GM12801 (cell line): ENCODE results near the gene COX10.

Source experiments
- TF ChIP-seq, protein P1 (sequence below): IDR thresholded peaks from one replicate; pipeline ENCODE4 v1.5.1; 2011; ENCODE audit warnings: control low read depth; ENCODE audit not compliant: insufficient read length; ENCODE audit errors: extremely low read depth

The COX10 gene

DNA sequence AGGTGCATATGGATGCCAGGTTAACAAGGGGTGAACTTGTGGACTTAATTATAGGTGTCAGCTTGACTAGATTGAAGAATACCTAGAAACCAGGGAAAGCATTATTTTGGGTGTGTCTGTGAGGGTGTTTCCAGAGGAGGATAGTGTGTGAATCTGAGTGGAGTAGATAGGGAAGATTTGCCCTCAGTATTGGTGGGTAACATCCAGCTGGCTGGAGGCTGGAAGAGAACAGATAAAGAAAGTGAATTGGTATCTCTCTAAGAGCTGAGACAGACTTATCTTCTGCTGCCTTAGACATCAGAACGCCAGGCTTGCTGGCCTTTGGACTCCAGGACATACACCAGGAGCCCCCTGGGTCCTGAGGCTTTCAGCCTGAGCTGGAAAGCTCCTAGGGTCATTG lies 92.1 kb downstream of the COX10 start:
- TF ChIP-seq, protein P1, sequence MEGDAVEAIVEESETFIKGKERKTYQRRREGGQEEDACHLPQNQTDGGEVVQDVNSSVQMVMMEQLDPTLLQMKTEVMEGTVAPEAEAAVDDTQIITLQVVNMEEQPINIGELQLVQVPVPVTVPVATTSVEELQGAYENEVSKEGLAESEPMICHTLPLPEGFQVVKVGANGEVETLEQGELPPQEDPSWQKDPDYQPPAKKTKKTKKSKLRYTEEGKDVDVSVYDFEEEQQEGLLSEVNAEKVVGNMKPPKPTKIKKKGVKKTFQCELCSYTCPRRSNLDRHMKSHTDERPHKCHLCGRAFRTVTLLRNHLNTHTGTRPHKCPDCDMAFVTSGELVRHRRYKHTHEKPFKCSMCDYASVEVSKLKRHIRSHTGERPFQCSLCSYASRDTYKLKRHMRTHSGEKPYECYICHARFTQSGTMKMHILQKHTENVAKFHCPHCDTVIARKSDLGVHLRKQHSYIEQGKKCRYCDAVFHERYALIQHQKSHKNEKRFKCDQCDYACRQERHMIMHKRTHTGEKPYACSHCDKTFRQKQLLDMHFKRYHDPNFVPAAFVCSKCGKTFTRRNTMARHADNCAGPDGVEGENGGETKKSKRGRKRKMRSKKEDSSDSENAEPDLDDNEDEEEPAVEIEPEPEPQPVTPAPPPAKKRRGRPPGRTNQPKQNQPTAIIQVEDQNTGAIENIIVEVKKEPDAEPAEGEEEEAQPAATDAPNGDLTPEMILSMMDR: no peak

- TF ChIP-seq, protein P1: no peak
These were observed 96.3 kb downstream of the COX10 start for GRCh38 chr17:14165616-14166015.

DNA sequence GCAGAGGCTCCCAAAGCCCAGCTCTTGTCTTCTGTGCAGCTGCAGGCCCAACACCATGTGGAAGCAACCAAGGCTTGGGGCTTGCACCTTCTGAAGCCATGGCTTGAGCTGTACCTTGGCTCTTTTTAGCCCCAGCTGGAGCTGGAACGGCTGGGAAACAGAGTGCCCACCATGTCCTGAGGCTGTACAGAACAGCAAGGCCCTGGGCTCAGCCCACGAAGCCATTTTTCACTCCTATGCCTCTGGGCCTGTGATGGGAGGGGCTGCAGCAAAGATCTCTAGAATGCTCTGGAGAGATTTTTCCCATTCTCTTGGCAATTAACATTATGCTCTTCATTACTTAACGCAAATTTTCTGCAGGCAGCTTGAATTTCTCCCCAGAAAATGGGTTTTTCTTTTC lies 99.3 kb downstream of the COX10 start:
- TF ChIP-seq, protein P1: no peak

- TF ChIP-seq, protein P1: no peak
These were observed 100.0 kb downstream of the COX10 start for GRCh38 chr17:14169287-14169686.

GRCh38 chr17:14169901-14170300 lies 100.6 kb downstream of the COX10 start:
- TF ChIP-seq, protein P1: no peak

DNA sequence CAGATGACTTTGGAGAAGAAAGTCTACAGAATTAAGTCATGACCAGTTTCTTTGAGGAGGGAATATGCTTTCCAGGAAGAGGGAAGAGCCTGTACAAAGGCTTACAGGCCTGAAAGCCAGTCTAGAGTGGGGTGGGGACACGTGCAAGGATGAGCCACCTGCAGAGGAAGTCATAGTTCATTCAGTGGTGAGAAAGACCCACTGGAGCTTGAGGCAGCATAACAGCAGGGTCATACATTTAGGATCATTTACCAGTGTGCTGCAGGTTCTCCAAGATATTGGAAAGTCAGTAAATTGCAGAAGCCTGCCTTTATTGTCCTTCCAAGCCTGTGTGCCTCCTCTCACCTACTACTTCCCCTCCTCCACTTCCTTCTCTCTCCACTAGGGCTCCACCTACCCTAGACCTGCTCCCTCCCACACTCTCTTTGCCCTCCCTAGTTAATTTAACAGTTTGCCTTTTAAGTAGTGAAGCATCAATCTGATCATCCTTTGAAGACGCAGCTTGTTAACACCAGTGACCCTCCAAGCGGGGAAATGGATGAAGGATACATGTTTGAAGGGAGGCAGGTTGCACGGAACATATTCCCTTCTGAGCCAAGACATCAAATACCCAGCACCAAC lies 127.2 kb downstream of the COX10 start:
- TF ChIP-seq, protein P1: no peak

GRCh38 chr17:14197057-14197456 lies 127.8 kb downstream of the COX10 start:
- TF ChIP-seq, protein P1: no peak
